ENCODE results near the gene SFPQ.

- TF ChIP-seq YY1 (IDR thresholded peaks at IDR 0.05; ENCODE audit: insufficient read depth, insufficient read length) (no peak), ZNF274 (IDR thresholded peaks at IDR 0.05; ENCODE audit: low read depth, low read length) (no peak)
Observed at GRCh38 chr1:35215346-35215745, 22.4 kb upstream of the SFPQ start.

All from NT2/D1 (cell line).